HG02884 (cell line): ENCODE results near the gene HOXC9.

Experiments
- ATAC-seq: cut with Tn5 transposase; IDR thresholded peaks from one replicate; pipeline ENCODE4 v1.9.1; 2021; ENCODE audit warnings: mild to moderate bottlenecking, moderate library complexity; ENCODE audit not compliant: unreplicated experiment

The HOXC9 gene

GRCh38 chr12:54049108-54049507, 49.1 kb downstream of the HOXC9 start:
- ATAC-seq, result no peak

- ATAC-seq, result no peak
Measured at GRCh38 chr12:54050482-54050810, 50.5 kb downstream of the HOXC9 start.

- ATAC-seq, result no peak
Measured at GRCh38 chr12:54051026-54051842, 51.3 kb downstream of the HOXC9 start.

- ATAC-seq, result no peak
Measured at GRCh38 chr12:54051874-54052437, 52.0 kb downstream of the HOXC9 start.

- no peak for ATAC-seq
Measured at GRCh38 chr12:54052438-54053002, 52.6 kb downstream of the HOXC9 start.
